SK-N-DZ (cell line): ENCODE results near the gene CEP170. TPM values are rescaled to one million over a fixed set of nuclear protein-coding genes. Genes with fewer than 3 reads are reported as not detected.

Experiments used
- DNase-seq: peaks from one replicate; pipeline ENCODE4 v3.0.0-alpha.2; 2015; ENCODE audit warnings: low spot score
- polyA plus RNA-seq, 2 experiments: library from polyadenylated mRNA; depleted of rRNA; stranded (reverse); fragments of >200 nt; gene quantifications; 2 replicates each; pipeline ENCODE4 v1.2.3, GENCODE V29; 2014

The CEP170 gene
- polyA plus RNA-seq (2014; cell fraction: cytosol; rRNA removed), result 95.5 and 117 TPM in 2 replicates
- 91.0 and 130 TPM in 2 replicates for polyA plus RNA-seq (2014; cell fraction: nucleus; rRNA removed)

DNA sequence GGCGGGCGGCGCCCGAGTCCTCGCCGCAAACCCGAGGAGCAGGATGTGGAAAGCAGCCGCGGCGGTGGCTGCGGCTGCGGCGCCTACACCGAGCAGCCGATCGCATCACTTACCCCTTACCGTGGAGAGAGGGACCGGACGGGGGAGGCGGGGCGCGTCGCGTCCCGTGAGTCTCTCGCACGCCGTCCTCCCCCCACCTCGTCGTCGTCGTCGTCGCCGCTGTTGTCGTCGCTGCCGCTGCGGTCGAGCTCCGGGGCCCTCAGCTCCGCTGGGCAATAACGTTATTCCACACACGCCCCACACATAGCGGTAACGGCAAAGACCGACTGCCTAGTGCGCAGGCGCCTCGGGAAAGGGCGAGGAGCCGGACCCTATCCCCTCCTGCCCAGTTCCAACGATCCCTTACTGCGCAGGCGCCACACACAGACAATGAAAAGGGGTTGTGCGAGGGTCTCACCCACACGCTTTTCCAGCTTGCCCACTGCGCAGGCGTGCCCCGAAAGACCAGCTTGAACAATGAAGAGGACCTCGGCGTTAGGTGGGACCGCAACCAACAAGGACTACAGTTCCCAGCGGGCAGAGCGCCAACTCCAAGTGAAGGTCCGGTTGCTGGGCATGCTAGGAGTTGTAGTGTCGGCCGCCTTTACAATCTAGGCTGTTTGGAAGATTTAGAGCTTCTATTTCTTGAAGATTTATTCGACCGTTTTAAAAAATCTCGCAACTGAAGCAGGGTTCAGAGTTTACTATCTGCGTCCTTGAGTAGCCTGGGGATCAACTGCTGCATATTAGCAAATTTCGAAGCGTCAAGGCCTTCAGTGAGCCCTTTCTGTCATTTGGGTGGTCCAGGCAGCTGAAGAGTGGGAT, at the start of gene CEP170:
TSS of gene CEP170 (minus strand) at position 355 of the 864 bp plus-strand sequence. CDS start 30,001 bp downstream, outside the sequence.
- DNase-seq, result peak; percentile 100

DNA sequence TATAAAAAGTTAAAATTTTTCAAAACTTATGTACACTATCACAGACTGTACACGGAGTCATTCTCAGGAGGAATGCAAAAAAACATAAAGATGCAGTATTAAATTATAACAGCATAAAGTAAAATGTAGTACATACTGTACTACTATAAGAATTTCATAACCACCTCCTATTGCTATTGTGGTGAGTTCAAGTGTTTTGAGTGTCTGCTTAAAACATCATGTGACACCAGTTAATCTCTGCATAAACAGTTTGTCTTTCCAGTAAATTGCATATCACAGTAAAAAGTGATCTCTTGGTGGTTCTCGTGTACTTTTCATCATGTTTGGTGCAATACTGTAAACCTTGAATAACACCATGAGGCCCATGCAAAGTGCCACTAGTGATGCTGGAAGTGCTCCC, 46.0 kb upstream of the CEP170 start:
- no peak for DNase-seq

DNA sequence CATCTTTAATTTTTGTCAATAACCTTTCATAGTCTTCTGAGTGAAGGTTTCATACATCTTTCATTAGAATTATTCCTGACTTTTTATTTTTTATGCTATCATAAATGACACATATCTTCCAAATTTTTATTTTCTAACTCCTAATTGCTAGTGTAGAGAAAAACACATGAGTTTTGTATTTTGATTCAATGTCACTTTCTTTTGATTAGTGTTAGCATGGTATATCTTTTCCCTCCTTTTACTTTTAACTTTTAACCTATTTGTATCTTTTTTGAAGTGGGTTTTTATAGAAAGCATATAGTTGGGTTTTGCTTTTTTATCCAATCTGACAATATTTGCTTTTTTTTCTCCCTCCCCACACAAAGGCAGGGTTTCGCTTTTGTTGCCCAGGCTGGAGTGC, 44.0 kb upstream of the CEP170 start:
- no peak for DNase-seq

DNA sequence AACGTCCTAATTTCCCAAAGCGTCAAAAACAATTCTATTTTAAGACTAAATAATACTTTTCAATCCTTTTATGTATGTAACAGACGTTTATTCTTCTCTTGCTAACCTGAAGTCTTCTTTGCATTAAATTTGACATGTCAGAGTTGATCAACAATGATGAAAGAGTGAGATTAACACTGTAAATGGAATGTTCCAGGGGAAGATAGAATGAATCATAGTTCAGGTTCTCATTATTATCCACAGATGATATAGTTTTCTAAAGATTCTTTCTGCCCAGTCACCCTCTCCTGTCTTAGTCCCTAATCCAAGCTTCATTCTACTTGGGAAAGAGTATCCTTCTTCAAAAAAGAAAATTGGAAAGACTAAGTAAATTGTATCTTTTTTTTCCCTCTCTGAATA, 39.6 kb upstream of the CEP170 start:
- DNase-seq, result no peak

DNA sequence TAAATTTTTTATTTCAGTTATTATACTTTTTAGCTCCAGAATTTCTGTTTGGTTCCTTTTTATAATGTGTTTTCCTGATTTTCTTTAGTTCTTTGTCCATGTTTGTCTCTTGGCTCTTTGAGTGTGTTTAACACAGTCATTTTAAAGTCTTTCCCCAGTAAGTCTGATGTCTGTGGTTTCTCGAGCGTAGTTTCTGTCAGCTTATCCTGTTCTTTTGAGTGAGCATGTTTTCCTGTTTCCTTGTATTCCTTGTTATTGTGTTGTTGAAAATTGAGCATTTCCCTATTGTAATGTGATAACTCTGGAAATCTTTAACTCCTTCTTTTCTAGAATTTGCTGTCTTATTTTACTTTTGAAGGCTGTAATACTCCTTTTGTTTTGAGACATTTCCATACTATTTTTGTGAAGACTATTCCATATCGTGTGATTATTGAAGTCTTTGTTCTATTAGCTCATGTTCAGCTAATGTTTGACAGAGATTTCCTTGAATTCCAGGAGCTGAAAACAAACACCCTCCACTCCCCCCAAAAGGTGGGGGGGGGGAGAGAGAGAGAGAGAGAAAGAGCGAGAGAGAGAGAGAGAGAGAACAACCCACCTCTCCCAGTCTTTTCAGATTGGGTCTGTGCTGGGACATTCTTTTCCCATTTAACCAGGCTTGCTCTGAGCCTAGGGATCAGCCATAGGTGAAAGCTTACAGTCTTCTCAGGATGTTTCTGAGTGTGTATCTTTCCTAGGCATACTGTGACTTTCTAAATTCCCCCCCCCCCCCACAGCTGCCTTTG, 39.1 kb upstream of the CEP170 start:
- DNase-seq, result no peak

DNA sequence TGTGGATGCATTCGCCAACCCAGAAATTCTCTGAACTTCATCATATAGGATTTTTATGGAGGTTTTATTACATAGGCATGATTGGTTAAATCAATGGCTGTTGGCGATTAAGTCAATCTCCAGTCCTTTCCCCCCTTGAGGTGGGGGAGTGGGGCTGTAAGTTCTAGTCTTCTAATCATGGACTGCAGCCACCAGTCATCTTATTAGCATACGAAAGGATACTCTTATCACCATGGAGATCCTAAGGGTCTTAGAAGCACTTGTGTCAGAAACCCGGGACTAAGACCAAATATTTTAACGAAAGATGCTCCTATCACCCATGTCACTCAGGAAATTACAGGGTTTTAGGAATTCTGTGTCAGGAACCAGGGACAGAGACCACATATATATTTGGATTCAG, 37.0 kb upstream of the CEP170 start:
- no peak for DNase-seq

DNA sequence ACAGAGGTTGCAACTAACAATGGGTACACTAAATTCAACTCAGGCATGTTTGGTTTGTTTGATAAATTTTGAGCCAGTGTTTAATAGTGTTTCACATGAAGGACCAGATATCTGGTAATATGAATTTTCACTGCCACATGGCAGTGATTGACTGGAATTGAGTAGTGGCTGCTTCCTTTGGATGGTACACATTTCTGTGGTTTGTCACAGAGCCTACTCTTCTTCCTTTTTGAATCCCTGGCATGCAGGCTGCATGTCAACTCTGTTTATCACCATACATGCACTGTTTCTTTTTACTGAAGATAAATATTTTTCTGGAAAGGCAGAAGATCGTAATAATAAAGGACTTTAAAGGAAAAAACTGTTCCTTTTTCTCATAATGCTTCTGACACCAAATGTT, 36.2 kb upstream of the CEP170 start:
- no peak for DNase-seq

DNA sequence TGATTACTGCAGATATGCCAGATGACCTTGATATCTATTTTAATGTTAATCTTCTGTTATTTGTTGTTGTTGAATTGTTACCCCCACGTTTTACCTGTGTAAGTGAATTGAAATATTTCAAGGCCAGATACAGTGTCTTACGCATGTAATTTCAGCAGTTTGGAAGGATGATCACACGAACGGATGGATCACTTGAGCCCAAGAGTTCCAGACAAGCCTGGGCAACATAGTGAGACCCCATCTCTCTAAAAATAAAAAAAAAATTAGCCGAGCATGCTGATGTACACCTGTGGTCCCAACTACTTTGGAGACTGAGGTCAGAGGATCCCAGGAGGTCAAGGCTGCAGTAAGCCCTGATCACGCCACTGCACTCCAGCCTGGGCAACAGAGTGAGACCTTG, 33.0 kb upstream of the CEP170 start:
- no peak for DNase-seq

DNA sequence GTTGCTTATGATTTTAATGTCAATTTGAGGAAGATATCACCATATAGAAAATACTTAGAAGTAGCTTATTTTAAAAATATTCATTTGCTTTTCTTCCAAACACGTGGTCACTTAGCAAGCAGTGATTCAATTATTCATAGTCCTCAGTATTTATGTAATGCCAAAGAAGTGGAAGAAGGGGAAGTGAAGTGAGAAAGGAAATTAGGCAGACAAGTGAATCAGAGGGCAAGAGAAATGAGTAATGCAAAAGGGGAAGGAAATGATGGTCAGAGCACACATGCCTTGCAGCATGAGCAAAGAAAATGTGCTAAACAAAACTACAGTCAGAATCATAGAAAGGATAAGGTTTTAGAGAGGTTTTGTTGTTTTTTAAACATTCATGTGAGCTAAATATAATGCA, 32.6 kb upstream of the CEP170 start:
- DNase-seq, result no peak

DNA sequence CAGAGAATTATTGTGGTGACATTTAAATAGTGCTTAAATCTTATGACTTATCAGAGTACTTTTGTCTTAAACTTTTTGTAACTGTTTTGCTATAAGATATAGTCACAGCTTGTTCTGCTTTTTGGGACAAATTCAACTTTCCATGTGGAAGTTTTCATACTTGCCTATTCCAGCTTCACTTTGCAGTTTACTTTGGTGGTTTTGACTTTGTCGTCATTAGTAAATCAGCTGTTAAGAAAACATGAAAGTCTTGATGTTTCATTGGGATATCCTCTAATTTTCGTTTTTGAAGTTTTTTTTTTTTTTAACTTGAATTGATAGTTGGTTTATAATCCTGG, 32.0 kb upstream of the CEP170 start:
- DNase-seq, result no peak

DNA sequence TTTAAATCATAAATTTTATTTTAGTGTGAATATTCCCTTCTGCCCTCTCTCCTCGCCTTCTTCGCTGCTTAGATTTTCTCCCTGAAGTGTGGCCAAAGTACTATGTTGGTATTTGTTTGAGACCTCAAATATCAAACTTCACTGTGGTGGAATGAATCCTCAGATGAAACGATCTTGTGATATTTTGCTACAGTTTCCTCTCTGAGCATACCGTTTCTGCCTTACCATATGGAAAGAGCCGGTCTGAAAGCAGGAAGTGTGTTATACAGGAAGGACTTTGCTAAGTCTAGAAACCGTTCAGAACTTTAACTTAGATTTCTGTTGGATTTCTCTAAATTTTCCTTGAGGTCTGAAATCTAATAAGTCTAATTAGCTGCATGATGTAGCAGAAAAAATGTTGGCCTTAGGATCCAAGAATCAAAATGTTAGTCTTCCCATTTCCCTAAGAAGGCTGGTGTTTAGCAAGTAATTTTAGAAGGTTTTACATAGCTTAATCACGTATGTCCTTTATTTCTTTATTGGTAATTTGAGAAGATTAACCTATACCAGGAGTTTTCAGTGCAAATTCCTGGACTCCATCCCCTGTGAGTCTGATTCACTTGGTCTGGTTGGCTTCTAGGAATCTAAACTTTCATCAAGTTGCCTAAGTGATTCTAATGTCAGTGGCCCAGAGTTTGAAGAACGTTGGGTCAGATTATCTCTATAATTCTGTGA, 31.5 kb upstream of the CEP170 start:
- DNase-seq, result no peak

DNA sequence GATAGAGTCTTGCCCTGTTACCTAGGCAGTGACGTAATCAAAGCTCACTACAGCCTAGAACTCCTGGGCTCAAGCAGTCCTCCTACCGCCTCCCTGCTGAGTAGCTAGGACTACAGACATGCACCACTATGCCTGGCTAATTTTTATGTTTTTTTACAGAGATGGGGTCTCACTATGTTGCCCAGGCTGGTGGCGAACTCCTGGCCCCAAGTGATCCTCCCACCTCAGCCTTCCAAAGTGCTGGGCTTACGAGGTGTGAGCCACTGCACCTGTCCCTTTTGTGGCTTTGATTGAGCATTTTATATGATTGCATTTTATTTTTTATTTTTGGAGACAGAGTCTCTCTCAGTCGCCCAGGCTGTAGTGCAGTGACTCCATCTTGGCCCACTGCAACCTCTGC, 26.6 kb upstream of the CEP170 start:
- DNase-seq, result no peak

DNA sequence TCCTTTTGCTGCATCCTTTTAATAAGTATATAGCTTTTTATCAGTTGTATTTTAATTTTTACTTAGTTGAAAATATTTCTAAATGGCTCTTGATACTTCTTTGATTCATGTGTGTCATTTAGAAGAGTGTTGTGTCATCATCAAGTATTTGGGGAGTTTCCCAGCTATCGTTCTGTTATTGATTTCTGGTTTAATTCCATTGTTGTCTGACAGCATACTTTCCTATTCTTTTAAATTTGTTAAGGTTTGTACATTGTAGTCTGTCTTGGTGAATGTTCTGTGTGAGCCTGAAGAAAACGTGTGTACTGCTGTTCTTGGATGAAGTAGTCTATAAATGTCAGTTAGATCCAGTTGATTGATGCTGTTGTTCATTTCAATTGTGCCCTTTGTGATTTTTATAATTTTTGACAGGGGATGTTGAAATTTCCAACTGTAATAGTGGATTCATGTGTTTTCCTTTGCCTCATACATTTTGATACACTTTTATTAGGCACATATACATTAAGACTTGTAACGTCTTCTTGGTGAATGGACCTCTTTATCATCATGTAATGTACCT, 25.6 kb upstream of the CEP170 start:
- DNase-seq, result no peak

DNA sequence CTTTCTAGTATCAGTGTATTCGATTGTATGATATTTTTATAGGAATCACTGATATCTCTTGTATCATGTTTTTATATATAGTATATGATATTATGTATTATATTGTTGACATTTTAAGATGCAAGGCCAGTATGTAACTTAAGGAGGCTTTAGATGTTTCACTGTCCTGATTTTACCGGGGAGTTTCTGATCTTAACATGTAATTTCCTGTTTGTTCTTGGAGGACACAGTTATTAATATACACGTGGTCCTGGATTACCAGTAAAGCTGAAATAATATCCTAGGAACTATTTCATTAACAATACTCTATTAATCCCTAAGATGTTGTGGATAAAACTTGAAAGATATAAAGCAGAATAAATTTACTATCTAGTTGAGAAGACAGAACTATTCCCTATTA, 20.2 kb upstream of the CEP170 start:
- no peak for DNase-seq

DNA sequence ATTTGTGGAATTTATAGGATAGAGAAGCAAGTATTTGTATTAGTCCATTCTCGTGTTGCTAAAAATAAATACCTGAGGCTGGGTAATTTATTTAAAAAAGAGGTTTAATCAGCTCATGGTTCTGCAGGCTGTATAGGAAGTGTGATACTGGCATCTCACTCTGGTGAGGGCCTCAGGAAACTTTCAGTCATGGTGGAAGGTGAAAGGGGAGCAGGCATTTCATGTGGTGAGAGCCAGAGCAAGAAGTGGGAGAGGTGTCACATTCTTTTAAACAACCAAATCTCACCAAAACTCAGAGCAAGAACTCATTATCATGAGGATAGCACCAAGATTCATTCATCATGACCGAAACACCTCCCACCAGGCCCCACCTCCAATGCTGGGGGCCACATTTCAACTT, 18.9 kb upstream of the CEP170 start:
- DNase-seq, result no peak

DNA sequence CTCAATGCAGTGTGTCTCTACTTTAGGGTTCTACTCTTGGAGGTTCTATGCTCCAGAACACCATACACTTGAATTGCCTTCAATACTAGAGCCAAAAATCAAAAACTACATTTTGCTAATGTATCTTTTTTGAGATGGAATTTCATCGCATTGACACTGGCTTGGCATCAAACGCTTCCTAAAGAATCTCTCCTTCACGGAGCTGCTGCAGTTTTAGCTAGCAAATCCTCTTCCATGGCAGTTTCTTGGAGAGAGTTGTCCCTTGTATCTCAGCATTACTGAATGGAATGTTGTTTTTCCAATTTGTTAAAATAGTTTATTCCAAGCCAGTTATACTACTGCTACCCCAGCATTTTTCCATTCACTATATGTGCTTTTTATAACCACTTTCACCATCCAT, 18.4 kb upstream of the CEP170 start:
- DNase-seq, result no peak

DNA sequence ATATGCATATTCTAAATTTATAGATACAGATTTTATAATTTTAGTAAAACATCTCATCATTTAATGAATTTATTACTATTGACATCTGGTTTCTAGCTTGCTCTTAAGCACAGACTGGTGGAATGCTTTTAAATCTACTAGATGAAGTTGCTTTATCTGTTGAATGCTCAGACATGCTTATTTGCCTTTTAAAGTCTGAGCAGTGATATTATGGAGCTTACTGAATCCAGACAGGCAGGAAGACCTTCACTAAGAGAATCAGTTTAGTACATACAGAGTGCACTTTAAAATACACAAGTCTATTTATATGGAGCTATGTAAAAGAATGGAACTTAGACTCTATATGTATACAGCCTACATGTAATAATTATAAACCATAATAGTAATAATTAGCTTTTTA, 17.3 kb upstream of the CEP170 start:
- no peak for DNase-seq

DNA sequence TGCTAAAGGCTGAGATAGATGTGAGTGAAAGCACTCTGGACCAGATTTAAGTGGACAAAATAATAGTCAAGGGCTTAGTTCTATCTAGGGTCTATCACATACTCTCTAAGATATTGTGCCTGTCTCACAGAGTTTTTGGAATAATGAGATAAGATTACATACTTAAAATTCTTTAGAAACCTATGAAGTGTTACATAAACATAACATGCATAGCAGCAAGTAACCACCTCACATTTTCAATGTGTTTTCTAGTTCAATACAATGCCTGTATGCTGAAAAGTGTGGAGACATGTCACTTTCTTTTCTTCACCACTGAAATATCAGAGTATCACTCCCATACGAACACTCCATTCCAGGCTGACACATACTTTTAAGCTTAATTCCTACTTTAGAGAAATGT, 16.9 kb upstream of the CEP170 start:
- DNase-seq, result no peak

DNA sequence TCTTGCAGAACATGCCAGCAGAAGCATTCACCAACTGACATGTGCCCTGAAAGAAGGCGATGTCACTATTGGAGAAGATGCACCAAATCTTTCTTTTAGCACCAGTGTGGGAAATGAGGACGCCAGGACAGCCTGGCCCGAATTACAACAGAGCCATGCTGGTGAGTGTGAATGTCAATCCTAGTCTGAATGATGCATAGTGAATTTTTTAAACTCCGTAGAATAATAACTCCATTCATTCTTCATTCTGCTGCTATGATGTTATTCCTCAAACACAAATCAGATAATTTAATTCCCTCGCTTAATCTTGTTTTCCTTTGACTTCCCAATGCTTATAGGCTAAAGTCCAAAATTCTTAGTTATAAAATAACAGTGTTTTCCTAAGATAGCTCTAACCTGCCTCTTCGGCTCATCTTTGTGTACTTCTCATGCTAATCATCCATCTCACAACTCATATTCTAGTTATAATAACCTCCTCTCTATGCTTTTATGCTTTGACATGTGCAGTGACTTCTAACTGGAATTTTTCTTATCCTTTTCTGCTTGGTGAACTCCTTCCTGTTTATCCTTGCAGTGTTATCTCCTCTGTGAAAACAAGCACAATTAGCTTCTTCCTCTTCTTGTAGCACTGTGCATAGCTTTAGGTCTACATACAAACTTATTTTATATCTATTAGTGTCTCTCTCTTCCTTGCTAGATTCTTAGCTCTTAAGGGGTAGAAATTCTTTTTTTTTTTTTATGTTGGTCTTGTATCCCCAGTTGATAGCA, 15.2 kb upstream of the CEP170 start:
- no peak for DNase-seq

DNA sequence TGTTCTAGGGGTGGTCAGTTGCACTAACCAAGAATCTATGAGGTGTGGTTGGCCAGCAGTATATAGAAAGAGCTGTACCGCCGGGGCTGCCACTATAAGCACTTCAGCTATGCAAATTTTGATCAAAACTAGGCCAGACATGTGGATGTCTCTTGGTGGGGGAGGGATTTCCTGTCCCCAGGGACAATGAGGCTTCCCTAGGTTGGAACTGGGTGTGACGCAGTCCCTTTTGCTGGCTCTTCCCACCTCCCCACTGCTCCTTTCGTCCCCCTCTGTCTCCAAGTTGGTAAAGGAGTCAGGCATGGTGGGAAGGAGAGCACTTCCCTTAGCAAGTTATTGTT, 14.3 kb upstream of the CEP170 start:
- no peak for DNase-seq

DNA sequence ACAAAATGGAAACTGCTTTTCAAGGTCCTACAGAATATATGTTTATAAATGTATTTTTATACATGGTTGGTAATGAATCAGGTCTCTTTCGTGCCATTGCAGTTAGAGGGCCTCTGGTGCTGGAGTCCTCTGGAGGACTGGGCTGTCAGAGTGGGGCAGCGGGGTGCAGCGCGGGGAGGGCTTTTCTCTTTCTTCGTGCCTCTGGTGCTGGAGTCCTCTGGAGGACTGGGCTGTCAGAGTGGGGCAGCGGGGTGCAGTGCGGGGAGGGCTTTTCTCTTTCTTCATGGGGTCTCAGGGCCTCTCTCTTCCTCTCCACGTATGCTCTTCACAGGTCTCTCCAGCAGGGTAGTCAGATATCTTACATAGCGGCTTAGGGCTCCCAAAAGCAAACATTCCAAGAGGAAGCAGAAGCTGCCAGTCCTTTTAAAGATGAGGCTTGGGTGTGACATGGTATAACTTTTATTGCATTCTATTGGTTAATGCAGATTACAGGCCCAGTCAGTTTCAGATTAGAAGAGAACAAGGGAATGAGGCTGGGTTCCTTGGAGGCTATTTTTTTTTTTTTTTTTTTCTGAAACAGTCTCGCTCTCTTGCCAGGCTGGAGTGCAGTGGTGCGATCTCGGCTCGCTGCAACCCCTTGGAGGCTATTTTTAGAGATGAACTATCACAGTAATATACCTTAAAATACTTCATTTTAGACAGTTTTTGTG, 13.8 kb upstream of the CEP170 start:
- no peak for DNase-seq
